ENCODE results near the gene UBE2J1. TPM values are rescaled to one million over a fixed set of nuclear protein-coding genes. Genes with fewer than 3 reads are reported as not detected.
A peak's percentile ranks its signal among the peaks of the same experiment; 100 is the strongest.

UBE2J1 gene
- polyA plus RNA-seq, 2 of the 4 experiments (the other 2 are of a cell fraction) = 12.6 to 32.7 TPM

DNA sequence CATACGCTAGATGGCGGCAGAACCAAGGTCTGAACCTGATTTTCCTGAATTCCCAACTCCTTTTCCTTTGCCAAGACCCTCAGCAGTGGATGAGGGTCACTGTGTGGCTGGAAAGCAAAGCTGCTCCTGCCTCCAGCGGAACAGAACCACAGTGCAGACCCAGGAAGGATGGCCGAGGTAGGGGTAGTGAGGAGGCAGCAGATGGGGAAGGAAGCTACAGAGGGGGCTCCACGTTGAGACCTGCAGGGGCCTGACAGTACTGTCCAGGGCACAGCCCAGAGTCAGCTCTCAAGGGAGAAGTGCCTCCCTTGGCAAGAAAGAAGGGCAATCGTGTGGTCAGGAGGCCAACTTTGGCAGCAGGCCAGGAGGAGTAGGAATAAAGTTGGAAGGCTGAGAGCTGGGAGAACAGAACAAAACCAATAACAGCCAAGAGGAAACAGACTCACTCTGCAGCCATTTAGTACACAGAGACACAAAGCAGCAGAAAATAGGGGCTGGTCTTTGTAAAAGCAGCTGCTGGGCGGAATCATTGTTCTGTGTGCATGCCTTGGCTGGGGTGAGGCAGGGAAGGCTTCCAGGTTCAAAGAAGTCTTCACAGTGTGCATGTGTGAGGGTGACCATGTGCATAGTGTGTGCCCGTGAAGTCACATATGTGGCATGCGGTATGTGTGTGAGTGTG lies 40.5 kb downstream of the UBE2J1 start:
- Histone ChIP-seq H3K9me3 (no peaks in the 10 kb centered on the region), H3K4me1 (no peaks in the 10 kb centered on the region), H3K27ac (no peak overlapping the region), H3K4me2 (no peak overlapping the region), H3K4me3 (no peak overlapping the region)
- ChIA-PET POLR2A (no interaction called here), CTCF (interaction anchor here (0.7 to 3.4 kb wide), 16 partner anchors 10 to 329 kb away, joined by 3 to 18 read pairs (median 5); partner anchors contain the start of gene UBE2J1)
- FAIRE-seq (no peak), ATAC-seq (peak; percentile 13 to 55; a peak in 3 of 6 replicates), DNase-seq (ENCODE audit: low read depth in 1 of 2, low spot score in 1 of 2) (no peak)
- WGBS (ENCODE audit: missing lambda C conversion rate) = 63% methylated on average over 9 of the region's 9 CpGs
- TF ChIP-seq, protein P1, sequence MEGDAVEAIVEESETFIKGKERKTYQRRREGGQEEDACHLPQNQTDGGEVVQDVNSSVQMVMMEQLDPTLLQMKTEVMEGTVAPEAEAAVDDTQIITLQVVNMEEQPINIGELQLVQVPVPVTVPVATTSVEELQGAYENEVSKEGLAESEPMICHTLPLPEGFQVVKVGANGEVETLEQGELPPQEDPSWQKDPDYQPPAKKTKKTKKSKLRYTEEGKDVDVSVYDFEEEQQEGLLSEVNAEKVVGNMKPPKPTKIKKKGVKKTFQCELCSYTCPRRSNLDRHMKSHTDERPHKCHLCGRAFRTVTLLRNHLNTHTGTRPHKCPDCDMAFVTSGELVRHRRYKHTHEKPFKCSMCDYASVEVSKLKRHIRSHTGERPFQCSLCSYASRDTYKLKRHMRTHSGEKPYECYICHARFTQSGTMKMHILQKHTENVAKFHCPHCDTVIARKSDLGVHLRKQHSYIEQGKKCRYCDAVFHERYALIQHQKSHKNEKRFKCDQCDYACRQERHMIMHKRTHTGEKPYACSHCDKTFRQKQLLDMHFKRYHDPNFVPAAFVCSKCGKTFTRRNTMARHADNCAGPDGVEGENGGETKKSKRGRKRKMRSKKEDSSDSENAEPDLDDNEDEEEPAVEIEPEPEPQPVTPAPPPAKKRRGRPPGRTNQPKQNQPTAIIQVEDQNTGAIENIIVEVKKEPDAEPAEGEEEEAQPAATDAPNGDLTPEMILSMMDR (IDR thresholded peaks at IDR 0.05) = 0 out of 3 replicates have a peak, but pooled peaks have one; percentile 18
- TF ChIP-seq RAD21 (conservative IDR thresholded peaks at IDR 0.05 in 1 of 2, IDR thresholded peaks at IDR 0.05 in 1 of 2) (peak; percentile 33 to 35; a peak in 2 of 5 replicates), POLR2A (IDR thresholded peaks at IDR 0.05; ENCODE audit: low read length) (no peak)

DNA sequence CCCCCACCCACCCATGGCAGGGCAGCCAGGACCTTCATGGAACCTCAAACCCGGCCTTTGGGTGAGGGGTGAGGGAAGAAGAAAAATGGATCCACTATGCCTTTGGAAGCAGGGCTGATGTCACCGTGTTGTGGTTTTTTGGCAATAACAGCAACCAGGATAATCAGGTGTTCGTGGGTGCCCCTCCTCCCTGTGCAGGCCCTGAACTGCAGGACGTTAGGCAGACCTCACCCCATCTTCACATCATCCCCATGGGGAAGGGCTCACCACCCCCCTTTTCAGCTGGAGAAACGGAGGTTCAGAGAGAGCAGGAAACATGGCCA lies 41.0 kb downstream of the UBE2J1 start:
- WGBS (ENCODE audit: missing lambda C conversion rate) = 28% methylated on average over 4 of the region's 5 CpGs
- ATAC-seq = peak; percentile 34 to 74; a peak in 3 of 6 replicates
- CTCF ChIA-PET = interaction anchor here (0.5 to 3.4 kb wide), 15 partner anchors 9 to 329 kb away, joined by 3 to 18 read pairs (median 5); partner anchors contain the start of gene UBE2J1

DNA sequence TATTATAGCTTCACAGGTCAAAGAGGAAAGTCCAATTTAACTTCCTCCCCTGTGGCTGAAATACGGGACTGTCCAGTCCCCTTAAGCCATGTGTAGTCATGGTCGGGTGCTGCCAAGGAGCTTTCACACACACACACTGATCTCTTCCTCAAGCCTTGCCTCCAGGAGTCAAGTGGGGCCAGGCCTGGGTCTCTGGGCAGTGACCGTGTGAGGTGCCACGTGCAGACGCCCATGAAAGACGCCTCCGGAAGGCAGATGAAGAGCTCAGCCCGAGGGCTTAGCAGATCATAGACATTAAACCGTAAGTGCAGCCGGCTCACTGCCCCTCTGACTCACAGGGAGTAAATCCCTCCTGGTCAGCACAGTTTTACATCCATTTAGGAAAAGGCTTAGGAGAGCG lies 41.6 kb downstream of the UBE2J1 start:
- ATAC-seq = no peak; a peak in 1 of 6 replicates
- Histone ChIP-seq H3K4me2 (no peak overlapping the region), H3K9me3 (no peaks in the 10 kb centered on the region), H3K27ac (no peak overlapping the region), H3K4me3 (no peak overlapping the region), H3K4me1 (no peaks in the 10 kb centered on the region)
- DNase-seq (ENCODE audit: low read depth in 1 of 2, low spot score in 1 of 2) = no peak
- ChIA-PET POLR2A (interaction anchor here (0.5 kb wide), 1 partner anchor 46 kb away, joined by 5 read pairs; no protein-coding TSS in a partner anchor), CTCF (interaction anchor here (0.5 to 3.4 kb wide), 15 partner anchors 9 to 328 kb away, joined by 3 to 18 read pairs (median 5); partner anchors contain the start of gene UBE2J1)
- 51% methylated on average over 5 of the region's 11 CpGs for WGBS (ENCODE audit: missing lambda C conversion rate)
- FAIRE-seq = no peak
- TF ChIP-seq POLR2AphosphoS2 (conservative IDR thresholded peaks at IDR 0.05; ENCODE audit: low read length) (no peak), RNF2 (IDR thresholded peaks at IDR 0.05; ENCODE audit: borderline replicate concordance, low read depth) (no peak), CHD2 (IDR thresholded peaks at IDR 0.05; ENCODE audit: low read length, partially characterized antibody) (no peak)
- TF ChIP-seq, protein P1 (IDR thresholded peaks at IDR 0.05) = no peak
- TF ChIP-seq, protein P2, sequence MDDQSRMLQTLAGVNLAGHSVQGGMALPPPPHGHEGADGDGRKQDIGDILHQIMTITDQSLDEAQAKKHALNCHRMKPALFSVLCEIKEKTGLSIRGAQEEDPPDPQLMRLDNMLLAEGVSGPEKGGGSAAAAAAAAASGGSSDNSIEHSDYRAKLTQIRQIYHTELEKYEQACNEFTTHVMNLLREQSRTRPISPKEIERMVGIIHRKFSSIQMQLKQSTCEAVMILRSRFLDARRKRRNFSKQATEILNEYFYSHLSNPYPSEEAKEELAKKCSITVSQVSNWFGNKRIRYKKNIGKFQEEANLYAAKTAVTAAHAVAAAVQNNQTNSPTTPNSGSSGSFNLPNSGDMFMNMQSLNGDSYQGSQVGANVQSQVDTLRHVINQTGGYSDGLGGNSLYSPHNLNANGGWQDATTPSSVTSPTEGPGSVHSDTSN (IDR thresholded peaks at IDR 0.05) = no peak

More for the DNA sequence above, 41.0 kb downstream of the UBE2J1 start:
- POLR2A ChIA-PET = no interaction called here
- DNase-seq (ENCODE audit: low read depth in 1 of 2, low spot score in 1 of 2) (no peak), FAIRE-seq (no peak)
- Histone ChIP-seq H3K4me3 (no peak overlapping the region), H3K4me1 (no peaks in the 10 kb centered on the region), H3K9me3 (no peaks in the 10 kb centered on the region), H3K4me2 (no peak overlapping the region), H3K27ac (no peak overlapping the region)
- TF ChIP-seq, protein P3, sequence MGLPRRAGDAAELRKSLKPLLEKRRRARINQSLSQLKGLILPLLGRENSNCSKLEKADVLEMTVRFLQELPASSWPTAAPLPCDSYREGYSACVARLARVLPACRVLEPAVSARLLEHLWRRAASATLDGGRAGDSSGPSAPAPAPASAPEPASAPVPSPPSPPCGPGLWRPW (IDR thresholded peaks at IDR 0.05) = no peak
- TF ChIP-seq, protein P1 (IDR thresholded peaks at IDR 0.05) = no peak; the same call in 2 of the 3 replicates
- TF ChIP-seq ZC3H11A (IDR thresholded peaks at IDR 0.05) (no peak), FOSB (CRISPR knock-in tag; IDR thresholded peaks at IDR 0.05) (no peak), JUNB (IDR thresholded peaks at IDR 0.05) (no peak), ZFP36 (IDR thresholded peaks at IDR 0.05; ENCODE audit: borderline replicate concordance, partially characterized antibody) (no peak), RARB (CRISPR knock-in tag; IDR thresholded peaks at IDR 0.05) (no peak), POLR2AphosphoS2 (conservative IDR thresholded peaks at IDR 0.05; ENCODE audit: low read length) (no peak), RNF2 (IDR thresholded peaks at IDR 0.05; ENCODE audit: borderline replicate concordance, low read depth) (no peak), BHLHE40 (IDR thresholded peaks at IDR 0.05; ENCODE audit: low read depth, low read length) (no peak), KDM5A (IDR thresholded peaks at IDR 0.05) (no peak)
- TF ChIP-seq, protein P4, sequence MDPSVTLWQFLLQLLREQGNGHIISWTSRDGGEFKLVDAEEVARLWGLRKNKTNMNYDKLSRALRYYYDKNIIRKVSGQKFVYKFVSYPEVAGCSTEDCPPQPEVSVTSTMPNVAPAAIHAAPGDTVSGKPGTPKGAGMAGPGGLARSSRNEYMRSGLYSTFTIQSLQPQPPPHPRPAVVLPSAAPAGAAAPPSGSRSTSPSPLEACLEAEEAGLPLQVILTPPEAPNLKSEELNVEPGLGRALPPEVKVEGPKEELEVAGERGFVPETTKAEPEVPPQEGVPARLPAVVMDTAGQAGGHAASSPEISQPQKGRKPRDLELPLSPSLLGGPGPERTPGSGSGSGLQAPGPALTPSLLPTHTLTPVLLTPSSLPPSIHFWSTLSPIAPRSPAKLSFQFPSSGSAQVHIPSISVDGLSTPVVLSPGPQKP (IDR thresholded peaks at IDR 0.05; ENCODE audit: low read depth, low read length) = no peak
- TF ChIP-seq, protein P5, sequence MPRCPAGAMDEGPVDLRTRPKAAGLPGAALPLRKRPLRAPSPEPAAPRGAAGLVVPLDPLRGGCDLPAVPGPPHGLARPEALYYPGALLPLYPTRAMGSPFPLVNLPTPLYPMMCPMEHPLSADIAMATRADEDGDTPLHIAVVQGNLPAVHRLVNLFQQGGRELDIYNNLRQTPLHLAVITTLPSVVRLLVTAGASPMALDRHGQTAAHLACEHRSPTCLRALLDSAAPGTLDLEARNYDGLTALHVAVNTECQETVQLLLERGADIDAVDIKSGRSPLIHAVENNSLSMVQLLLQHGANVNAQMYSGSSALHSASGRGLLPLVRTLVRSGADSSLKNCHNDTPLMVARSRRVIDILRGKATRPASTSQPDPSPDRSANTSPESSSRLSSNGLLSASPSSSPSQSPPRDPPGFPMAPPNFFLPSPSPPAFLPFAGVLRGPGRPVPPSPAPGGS (IDR thresholded peaks at IDR 0.05) = no peak
